ENCODE measurements around the gene CRTAP. TPM values are rescaled to one million over a fixed set of nuclear protein-coding genes. Genes with fewer than 3 reads are reported as not detected.

Gene CRTAP
- total and polyA plus RNA-seq, 2 of the 13 experiments (the other 11 are each of a cell fraction or from before 2014, with no cell fraction given) = 54.2 to 119 TPM

GRCh38 chr3:33113772-33114621 is at the start of gene CRTAP (continued):
- TF ChIP-seq ZFP36 (IDR thresholded peaks at IDR 0.05; ENCODE audit: borderline replicate concordance, low read depth, low read length, partially characterized antibody) = no peak
- no peak for TF ChIP-seq CHD4 (IDR thresholded peaks at IDR 0.05; ENCODE audit: borderline replicate concordance, low read length)
- TF ChIP-seq ZBED4 (CRISPR knock-in tag; IDR thresholded peaks at IDR 0.05; ENCODE audit: borderline replicate concordance) = no peak
- TF ChIP-seq ZBTB44 (CRISPR knock-in tag; IDR thresholded peaks at IDR 0.05) = peak; percentile 30
- TF ChIP-seq GTF3A (CRISPR knock-in tag; conservative IDR thresholded peaks at IDR 0.05) = no peak
- no peak for TF ChIP-seq SATB2 (CRISPR knock-in tag; IDR thresholded peaks at IDR 0.05)
- TF ChIP-seq XBP1 (CRISPR knock-in tag; IDR thresholded peaks at IDR 0.05) = no peak
- no peak for TF ChIP-seq PHB2 (IDR thresholded peaks at IDR 0.05; ENCODE audit: partially characterized antibody)
- TF ChIP-seq ZNF326 (CRISPR knock-in tag; IDR thresholded peaks at IDR 0.05; ENCODE audit: borderline replicate concordance) = no peak
- TF ChIP-seq MYPOP (CRISPR knock-in tag; IDR thresholded peaks at IDR 0.05) = peak; percentile 100
- TF ChIP-seq ZBTB21 (CRISPR knock-in tag; IDR thresholded peaks at IDR 0.05) = no peak
- peak; percentile 22 to 68; a peak in 2 of 4 replicates for TF ChIP-seq HMGXB4 (CRISPR knock-in tag; IDR thresholded peaks at IDR 0.05; ENCODE audit: borderline replicate concordance in 1 of 2, low read depth in 1 of 2)
- TF ChIP-seq ZBTB38 (CRISPR knock-in tag; IDR thresholded peaks at IDR 0.05) = peak; percentile 73; the same call in 1 of the 2 replicates
- 0 out of 2 replicates have a peak, but pooled peaks have one; percentile 15 for TF ChIP-seq ZBTB7A (CRISPR knock-in tag; IDR thresholded peaks at IDR 0.05)
- TF ChIP-seq ZBTB43 (CRISPR knock-in tag; conservative IDR thresholded peaks at IDR 0.05) = 0 out of 2 replicates have a peak, but pooled peaks have one; percentile 20
- TF ChIP-seq HNRNPH1 (optimal IDR thresholded peaks at IDR 0.05; ENCODE audit: low read depth, low read length) = no peak
- no peak; the same call in 1 of the 2 replicates for TF ChIP-seq ZBTB25 (CRISPR knock-in tag; IDR thresholded peaks at IDR 0.05)

All from HepG2 (cell line).